Activated CD4-positive, alpha-beta T cell treated with anti-CD3 and anti-CD28 coated beads, Interleukin-10, Interleukin-2, amounts not matched to agents 100 ng/mL and 50 ng/mL, durations not matched to agents 16 hours and 8 hours (primary cell): ENCODE measurements around the gene FMNL1.

Source experiments
- DNase-seq: peaks from one replicate; pipeline ENCODE4 v3.0.0-alpha.2; 2020

FMNL1 gene

GRCh38 chr17:45260204-45260783 is 38.6 kb downstream of the FMNL1 start:
- DNase-seq: no peak

GRCh38 chr17:45261577-45262515 is 40.2 kb downstream of the FMNL1 start, which contains the start of gene SPATA32:
Gene SPATA32, minus strand, starts transcription at chr17:45262094. Its CDS starts 78 bp downstream, at chr17:45262016.
- peak; percentile 72 for DNase-seq

- no peak for DNase-seq
Measured at GRCh38 chr17:45262516-45263476, 41.1 kb downstream of the FMNL1 start.

GRCh38 chr17:45263477-45263860 is 41.8 kb downstream of the FMNL1 start:
- DNase-seq: no peak

GRCh38 chr17:45264430-45264829 is 42.7 kb downstream of the FMNL1 start:
- no peak for DNase-seq

GRCh38 chr17:45264988-45265387 is 43.3 kb downstream of the FMNL1 start:
- DNase-seq: no peak

GRCh38 chr17:45265821-45266220 is 44.1 kb downstream of the FMNL1 start:
- no peak for DNase-seq

- DNase-seq: no peak
Measured at GRCh38 chr17:45266372-45266926, 44.8 kb downstream of the FMNL1 start.

GRCh38 chr17:45267436-45268055 is 45.9 kb downstream of the FMNL1 start:
- no peak for DNase-seq

GRCh38 chr17:45269912-45270311 is 48.2 kb downstream of the FMNL1 start:
- no peak for DNase-seq

- peak; percentile 52 for DNase-seq
Measured at GRCh38 chr17:45270828-45271418, 49.2 kb downstream of the FMNL1 start.

GRCh38 chr17:45271603-45272002 is 49.9 kb downstream of the FMNL1 start:
- DNase-seq: no peak

GRCh38 chr17:45273551-45273957 is 51.9 kb downstream of the FMNL1 start:
- no peak for DNase-seq

GRCh38 chr17:45274033-45274432 is 52.3 kb downstream of the FMNL1 start:
- DNase-seq: no peak

- no peak for DNase-seq
Measured at GRCh38 chr17:45276031-45276430, 54.3 kb downstream of the FMNL1 start.

- peak; percentile 91 for DNase-seq
Measured at GRCh38 chr17:45277216-45277849, 55.6 kb downstream of the FMNL1 start.

- no peak for DNase-seq
Measured at GRCh38 chr17:45277992-45278391, 56.3 kb downstream of the FMNL1 start.

- no peak for DNase-seq
Measured at GRCh38 chr17:45279898-45280297, 58.2 kb downstream of the FMNL1 start.

- no peak for DNase-seq
Measured at GRCh38 chr17:45282683-45283644, 61.3 kb downstream of the FMNL1 start.

GRCh38 chr17:45283711-45284110 is 62.0 kb downstream of the FMNL1 start:
- no peak for DNase-seq
